CD4-positive, alpha-beta T cell treated with Interleukin-4 for 1 hour (primary cell): ENCODE data around the gene PCED1A.

Experiments used
- DNase-seq, 2 donors: peaks; one replicate each; pipeline ENCODE4 v3.0.0-alpha.2; 2020 to 2022

The PCED1A gene

GRCh38 chr20:2840138-2840966, at the start of gene PCED1A, which contains the start of gene VPS16:
PCED1A (minus strand) TSS chr20:2840655; CDS start chr20:2839912, 743 bp downstream.
VPS16 (plus strand) TSS chr20:2840745; CDS start chr20:2840775, 30 bp downstream.
- DNase-seq: peak; percentile 88 to 89

GRCh38 chr20:2889797-2890196, 49.3 kb upstream of the PCED1A start:
- no peak for DNase-seq

DNA sequence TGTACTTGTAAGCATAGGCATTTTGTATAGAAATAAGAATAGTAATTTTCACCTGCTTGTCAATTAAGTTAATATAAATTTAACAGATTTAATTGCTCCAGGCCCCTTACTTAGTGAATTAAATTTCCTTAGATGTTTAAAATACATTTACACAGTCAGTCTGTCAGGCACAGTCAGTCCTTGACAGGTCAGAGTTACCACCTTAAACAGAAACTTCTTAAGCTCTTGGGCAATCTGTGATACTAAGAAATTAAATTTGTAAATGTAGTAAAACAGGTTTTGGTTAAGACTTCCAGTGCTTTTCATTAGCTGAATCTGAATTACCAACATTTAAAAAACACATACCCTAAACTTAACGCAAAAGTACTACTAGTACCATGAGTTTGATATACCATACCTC, 48.8 kb upstream of the PCED1A start:
- DNase-seq: no peak

- no peak for DNase-seq
These were observed 47.9 kb upstream of the PCED1A start for GRCh38 chr20:2888224-2888955.

DNA sequence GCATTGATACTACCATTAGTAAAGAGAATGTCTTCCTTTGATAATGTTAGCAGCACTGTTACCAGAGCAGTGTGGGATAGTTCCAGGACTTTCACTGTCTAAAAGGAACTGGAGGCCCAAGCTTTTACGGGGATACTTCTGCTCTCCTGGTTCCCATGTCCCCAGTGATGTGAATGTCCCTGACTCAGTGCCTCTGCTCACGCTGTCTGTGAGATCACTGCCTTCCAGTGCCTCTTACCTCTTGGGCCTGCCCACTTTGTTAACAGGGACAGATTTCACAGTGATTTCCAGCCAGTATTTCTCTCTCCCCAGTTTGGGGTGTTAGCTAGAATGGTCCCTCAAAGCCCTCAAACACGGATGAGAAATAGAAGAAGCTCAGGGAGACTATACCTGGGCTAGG, 47.3 kb upstream of the PCED1A start:
- no peak for DNase-seq

DNA sequence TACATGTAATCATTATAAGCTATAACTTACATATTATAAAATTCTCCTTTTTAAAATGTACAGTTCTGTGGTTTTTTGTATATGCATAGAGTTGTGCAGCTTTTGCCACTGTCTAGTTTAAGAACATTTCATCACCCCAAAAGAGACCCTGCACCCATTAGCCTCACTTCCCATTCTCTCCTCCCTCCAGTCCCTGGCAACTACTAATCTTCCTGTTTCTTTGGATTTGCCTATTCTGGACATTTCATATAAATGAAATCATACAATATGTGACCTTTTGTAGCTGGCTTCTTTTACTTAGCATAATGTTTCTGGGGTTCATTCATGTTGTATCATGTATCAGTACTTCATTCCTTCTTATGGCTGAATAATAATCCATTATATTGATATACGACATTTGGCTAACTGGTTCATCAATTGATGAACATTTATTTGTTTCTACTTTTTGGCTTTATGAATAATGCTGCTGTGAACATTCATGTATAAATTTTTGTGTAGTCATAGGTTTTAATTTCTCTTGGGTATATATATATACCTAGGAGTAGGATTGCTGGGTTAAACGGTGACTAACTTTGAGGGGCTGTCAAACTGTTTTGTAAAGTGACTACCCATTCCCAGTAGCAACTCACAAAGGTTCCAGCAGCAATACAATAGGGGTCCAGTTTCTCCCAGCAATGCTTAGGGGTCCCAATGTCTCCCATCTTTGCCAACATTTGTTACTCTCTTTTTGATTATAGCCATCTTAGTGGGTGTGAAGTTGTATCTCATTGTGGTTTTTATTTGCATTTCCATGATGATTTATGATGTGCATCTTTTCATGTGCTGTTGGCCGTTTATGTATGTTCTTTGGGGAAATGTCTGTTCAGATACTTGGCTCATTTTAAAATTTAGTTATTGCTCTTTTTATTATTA, 43.5 kb upstream of the PCED1A start:
- DNase-seq: no peak

DNA sequence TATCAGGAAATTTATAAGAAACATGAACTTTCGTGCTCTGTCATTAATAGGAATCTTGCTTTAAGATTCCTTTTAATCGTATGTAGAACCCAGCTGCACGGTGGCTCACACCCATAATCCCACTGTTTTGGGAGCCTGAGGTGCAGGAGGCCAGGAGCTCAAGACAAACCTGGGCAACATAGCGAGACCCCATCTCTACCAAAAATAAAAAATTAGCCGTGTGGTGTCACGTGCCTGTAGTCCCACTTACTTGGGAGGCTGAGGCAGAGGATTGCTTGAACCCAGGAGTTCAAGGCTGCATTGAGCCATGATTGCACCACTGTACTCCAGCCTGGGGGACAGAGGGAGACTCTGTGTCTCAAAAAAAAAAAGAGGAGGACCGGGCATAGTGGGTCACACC, 40.2 kb upstream of the PCED1A start:
- no peak for DNase-seq

- no peak for DNase-seq
These were observed 38.7 kb upstream of the PCED1A start for GRCh38 chr20:2879146-2879545.

DNA sequence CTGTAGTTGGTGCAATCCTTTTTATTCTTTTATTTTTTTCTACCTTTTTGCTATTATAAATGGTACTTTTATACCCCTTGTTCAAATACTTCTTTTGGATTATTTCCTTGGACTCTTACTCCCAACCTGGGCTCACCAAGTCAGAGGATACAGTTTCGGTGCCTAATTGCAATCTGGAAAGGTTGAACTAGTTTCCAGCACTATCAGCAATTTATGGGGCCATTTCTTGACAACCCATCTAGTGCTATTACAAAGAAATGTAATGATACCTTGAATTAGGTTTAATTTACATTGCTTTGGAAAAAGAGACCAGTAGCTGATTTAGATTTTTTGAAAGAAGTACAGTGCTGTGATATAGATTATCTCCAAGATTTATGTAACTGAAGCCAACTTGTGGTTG, 38.1 kb upstream of the PCED1A start:
- DNase-seq: no peak

DNA sequence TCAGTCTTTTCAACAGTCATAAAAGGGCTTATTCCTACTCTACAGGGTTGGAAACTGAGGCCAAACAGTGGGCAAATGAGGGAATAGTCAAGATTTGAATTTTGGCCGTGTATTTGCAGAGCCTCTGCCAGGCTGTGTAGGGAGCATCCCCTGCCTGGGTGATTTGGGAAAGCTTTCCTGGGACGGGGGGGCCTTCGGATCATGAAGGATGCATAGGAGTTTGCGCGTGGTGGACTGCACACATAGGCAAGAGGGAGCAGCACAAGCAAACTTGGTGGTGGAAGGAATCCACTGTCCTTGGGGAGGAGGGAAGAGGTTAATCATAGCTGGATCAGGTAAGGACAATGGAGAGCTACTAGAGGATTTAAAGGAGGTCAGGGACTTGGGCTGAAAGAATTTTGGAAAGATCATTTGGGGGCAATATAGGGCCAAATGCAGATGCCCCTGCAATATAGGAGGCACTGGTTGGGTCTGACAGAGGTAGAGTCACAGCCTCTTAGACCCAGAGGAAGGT, 35.3 kb upstream of the PCED1A start:
- DNase-seq: no peak

- DNase-seq: peak in 1 of 2 donors; percentile 10
These were observed 34.0 kb upstream of the PCED1A start for GRCh38 chr20:2874456-2874855.

DNA sequence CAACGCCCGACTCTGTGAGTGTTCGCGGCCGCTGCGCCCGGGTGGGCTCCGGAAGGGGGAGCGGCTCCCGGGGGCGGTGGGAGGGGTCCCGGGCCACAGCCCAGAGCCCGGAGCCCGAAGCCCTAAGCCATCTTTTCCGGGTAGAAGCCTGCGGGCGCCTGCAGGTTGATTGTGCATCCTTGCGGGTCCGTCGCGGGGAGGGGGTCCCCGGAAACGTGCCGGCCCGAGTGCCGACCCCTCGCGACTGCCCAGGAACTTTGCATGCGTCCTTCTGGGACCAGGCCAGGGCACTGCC, 33.2 kb upstream of the PCED1A start:
- DNase-seq: peak in 1 of 2 donors; percentile 66

DNA sequence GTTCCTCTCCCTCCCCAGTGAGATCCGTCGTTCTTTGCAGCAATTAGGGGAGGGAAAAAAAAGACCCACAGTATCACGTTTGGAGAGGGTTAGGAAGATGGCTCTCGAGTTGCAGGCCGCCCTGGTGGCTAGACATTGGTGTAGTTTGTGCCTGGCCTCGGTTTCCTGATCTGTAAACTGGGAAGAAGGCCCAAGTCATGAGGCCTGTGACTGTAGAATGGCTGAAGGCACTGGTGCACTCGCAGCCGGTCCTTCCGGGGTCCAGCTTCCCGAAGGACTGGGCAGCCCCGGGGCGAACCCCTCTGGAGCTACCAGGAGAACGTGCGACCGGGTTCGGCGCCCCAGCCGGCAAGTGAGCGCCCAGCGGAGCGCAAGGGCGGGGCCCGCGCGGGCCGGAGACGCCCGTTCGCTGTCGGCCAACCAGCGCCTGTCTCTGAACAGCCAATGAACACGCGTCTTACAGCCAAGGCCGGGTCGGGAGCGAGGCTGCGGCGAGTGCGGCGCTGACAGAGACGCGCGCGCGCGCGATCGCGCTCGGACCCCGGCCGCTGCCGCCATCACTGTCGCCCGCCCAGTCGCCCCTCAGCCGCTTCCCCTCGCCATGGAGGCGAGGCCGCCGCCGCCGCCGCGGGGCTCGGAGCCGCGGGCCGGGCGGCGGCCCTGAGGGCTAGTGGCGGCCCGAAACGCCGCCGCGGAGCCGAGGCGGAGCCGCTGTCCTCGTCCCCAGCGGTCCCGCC, 32.7 kb upstream of the PCED1A start, which contains the start of gene PTPRA:
PTPRA (plus strand) TSS at position 472 of the 737 bp plus-strand sequence. CDS start 90,797 bp downstream, outside the sequence.
- DNase-seq: peak; percentile 90 to 92

- peak; percentile 73 to 77 for DNase-seq
These were observed 32.1 kb upstream of the PCED1A start for GRCh38 chr20:2872459-2873009.

DNA sequence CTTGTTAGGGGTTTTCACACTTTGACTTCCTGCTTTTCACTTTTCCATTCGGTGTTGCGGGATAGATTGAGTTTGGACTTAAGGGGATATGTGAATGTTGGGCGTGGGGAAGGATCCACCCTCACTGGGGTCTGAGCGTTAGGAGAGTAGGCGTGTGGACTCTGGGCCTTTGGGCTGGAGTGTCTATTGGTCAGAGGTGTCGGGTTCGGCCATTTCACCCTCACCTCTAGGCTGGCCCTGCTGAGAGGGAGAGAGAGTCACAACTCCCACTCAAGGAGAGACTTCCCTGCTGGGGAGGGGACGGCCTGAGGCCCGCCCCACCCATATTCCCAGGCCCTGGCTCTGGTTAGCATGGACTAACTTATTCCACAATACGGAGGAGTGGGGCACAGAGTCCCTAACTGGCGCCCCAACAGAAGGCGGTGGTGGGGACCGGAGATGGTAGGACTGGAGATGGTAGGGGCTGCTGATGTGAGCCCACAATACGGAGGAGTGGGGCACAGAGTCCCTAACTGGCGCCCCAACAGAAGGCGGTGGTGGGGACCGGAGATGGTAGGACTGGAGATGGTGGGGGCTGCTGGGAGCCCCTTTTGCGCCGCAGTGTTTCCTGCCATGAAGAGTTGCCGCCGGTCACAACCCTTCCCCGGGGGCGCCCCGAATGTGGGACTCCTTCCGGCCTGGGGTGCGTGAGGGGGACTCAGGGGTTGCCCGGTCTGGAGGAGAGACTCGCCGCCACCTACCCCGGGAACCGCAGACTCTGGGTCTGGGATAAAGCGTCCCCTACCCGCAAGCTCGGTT, 31.4 kb upstream of the PCED1A start:
- no peak for DNase-seq

DNA sequence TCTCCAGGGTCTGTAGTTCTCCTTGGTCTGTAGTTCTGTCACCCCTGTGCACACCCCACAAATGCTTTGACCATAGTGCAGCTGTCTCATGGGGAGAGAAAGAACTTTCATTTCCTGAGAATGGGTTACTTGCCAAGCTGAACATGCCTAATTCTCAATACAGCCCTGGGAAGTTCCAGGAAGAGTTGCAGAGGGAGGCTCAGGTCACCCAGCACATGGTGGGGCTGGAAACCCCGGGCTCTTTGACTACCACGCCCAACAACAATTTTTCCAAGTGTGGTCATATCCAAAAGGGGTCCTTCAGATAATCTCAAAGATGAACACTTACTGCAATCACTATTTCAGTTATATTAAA, 30.6 kb upstream of the PCED1A start:
- no peak for DNase-seq

GRCh38 chr20:2869381-2869780, 28.9 kb upstream of the PCED1A start:
- DNase-seq: no peak

DNA sequence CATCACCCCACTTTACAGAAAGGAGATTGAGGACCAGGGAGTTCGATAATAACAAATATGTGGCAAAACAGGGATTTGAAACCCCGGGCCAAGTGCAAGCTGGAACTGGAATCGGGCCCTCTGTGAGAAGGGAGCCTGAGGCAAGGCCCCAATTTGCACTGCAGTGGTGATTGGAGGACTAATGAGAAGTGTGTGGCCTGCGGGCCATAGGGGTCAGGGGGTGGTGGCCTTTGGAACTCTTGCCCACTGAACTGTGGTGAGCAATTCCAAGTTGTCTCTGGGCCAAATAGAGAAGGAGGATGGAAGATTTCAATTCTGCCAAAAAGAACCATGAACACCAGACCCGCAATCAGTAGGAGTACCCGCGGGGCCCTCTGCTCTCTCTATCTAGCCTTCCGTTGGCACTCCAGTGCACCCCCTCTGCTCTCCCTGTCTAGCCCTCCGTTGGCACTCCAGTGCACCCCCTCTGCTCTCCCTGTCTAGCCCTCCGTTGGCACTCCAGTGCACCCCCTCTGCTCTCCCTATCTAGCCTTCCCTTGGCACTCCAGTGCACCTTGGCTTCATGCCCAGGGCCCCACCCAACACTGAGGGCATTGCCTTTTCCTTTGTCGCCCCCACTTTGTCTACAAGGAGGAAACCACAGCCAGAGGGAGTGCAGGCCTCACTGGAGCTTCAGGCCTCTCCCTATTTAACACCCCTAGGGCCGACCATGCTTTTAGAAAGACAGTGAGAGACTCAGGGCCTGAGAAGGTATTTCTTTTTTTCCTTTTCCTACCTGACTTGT, 26.8 kb upstream of the PCED1A start:
- no peak for DNase-seq

GRCh38 chr20:2866236-2866635, 25.8 kb upstream of the PCED1A start:
- peak in 1 of 2 donors; percentile 17 for DNase-seq

DNA sequence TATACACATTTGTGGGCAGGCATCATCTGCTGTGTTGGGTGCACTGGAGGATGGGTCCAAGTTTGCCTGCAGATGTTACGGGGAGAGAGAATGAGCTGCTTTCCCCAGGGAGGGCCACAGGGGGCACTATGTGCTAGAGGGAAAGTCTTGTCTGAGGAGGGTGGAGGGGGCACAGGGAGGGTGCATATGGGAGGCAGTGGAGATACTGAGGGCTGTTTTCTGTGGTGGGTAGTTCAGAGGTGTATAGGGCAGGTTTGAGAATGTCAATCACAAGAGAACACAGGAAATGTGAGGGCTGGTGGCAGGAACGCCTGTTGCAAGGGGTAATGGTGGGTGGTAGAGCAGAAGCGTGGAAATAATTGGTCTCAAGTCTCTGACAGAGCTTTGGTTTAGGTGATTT, 25.2 kb upstream of the PCED1A start:
- peak; percentile 35 to 57 for DNase-seq
